Lower leg skin (tissue), 3 donors: ENCODE results near the gene GPX4.

Experiments
- CTCF ChIP-seq, 3 donors: fragments of 450-650 bp; IDR thresholded peaks; one replicate each; pipeline ENCODE4 v1.5.1; 2016; ENCODE audit warnings: antibody characterized with exemption in 3 of 3, mild to moderate bottlenecking in 3 of 3, moderate library complexity in 2 of 3
- POLR2A ChIP-seq, 2 donors: fragments of 450-650 bp; IDR thresholded peaks; one replicate each; pipeline ENCODE4 v1.6.1; 2016 to 2017; ENCODE audit warnings: antibody characterized with exemption in 2 of 2, mild to moderate bottlenecking in 1 of 2, moderate library complexity in 1 of 2

DNA sequence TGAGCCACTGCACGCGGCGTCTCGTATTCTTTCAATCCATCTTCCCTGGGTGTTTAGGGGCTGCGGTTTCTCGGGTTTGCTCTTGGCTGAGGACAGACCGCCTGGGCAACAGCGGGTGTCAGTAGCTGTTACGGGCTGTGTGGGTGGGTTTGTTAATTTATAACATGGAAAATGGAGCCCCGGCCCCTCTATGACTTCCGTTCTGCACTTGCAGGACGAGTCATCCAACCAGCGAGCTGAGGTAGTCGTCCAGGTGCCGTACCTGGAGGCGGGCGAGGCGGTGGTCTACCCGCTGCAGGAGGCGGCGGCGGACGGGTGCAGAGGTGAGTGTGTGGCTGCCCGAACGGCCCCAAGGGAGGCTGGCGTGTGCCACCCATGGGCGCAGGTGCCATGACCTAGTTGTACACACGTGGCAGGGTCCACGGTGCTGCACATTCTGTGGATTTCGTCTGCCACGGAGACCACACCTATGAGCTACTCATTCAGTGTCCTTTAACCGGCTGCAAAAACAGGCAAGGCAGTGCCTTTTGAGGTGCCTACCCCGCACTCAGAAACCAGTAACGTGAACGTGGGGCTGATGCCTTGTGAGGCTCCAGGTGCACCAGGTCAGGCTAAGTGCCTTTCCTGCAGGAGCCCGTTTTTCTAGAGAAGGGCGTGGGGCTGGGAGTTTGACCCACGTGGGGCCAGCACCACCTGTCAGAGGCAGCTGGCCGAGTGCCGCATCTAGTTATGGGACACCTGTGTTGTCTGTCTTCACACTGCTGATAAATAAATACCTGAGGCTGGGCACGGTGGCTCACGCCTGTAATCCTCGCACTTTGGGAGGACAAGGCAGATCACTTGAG is 19.5 kb upstream of the GPX4 start:
- TF ChIP-seq CTCF (IDR thresholded peaks at IDR 0.05) (no peak), POLR2A (IDR thresholded peaks at IDR 0.05) (no peak)
